NCI-H82 (cell line): ENCODE results near the gene VAMP2.

Source experiments
- DNase-seq: peaks from one replicate; lab custom pipeline; 2025; lab: John Stamatoyannopoulos, UW

Gene VAMP2

GRCh38 chr17:8155231-8155995 is 7.3 kb downstream of the VAMP2 start:
- no peak for DNase-seq

GRCh38 chr17:8154608-8155155 is 8.1 kb downstream of the VAMP2 start:
- DNase-seq: no peak

GRCh38 chr17:8153957-8154607 is 8.7 kb downstream of the VAMP2 start:
- peak; percentile 99 for DNase-seq

- DNase-seq: peak; percentile 91
Measured at GRCh38 chr17:8153525-8153956, 9.2 kb downstream of the VAMP2 start.

GRCh38 chr17:8153031-8153451 is 9.7 kb downstream of the VAMP2 start:
- peak; percentile 65 for DNase-seq

- peak; percentile 99 for DNase-seq
Measured at GRCh38 chr17:8152112-8152775, 10.5 kb downstream of the VAMP2 start, which contains the start of gene PER1. PER1 (minus strand) TSS chr17:8152404; CDS start chr17:8150706, 1,698 bp downstream.

GRCh38 chr17:8151641-8152111 is 11.1 kb downstream of the VAMP2 start:
- peak; percentile 60 for DNase-seq

- peak; percentile 92 for DNase-seq
Measured at GRCh38 chr17:8151120-8151640, 11.6 kb downstream of the VAMP2 start.

- DNase-seq: no peak
Measured at GRCh38 chr17:8150194-8151119, 12.3 kb downstream of the VAMP2 start.

- DNase-seq: no peak
Measured at GRCh38 chr17:8149419-8150193, 13.1 kb downstream of the VAMP2 start.

- DNase-seq: no peak
Measured at GRCh38 chr17:8148560-8148959, 14.2 kb downstream of the VAMP2 start.

- no peak for DNase-seq
Measured at GRCh38 chr17:8147805-8148404, 14.8 kb downstream of the VAMP2 start.

- no peak for DNase-seq
Measured at GRCh38 chr17:8147141-8147804, 15.5 kb downstream of the VAMP2 start.

GRCh38 chr17:8146381-8147140 is 16.2 kb downstream of the VAMP2 start:
- no peak for DNase-seq

GRCh38 chr17:8145811-8146210 is 16.9 kb downstream of the VAMP2 start:
- DNase-seq: no peak

GRCh38 chr17:8144401-8145231 is 18.1 kb downstream of the VAMP2 start:
- no peak for DNase-seq

- DNase-seq: no peak
Measured at GRCh38 chr17:8143581-8144400, 19.0 kb downstream of the VAMP2 start.
